ENCODE results near the gene NMNAT1. TPM values are rescaled to one million over a fixed set of nuclear protein-coding genes. Genes with fewer than 3 reads are reported as not detected.
A peak's percentile ranks its signal among the peaks of the same experiment; 100 is the strongest.

The NMNAT1 gene
- total and polyA plus RNA-seq, 2 donors from 2014 or later: 12.3 to 17.5 TPM

DNA sequence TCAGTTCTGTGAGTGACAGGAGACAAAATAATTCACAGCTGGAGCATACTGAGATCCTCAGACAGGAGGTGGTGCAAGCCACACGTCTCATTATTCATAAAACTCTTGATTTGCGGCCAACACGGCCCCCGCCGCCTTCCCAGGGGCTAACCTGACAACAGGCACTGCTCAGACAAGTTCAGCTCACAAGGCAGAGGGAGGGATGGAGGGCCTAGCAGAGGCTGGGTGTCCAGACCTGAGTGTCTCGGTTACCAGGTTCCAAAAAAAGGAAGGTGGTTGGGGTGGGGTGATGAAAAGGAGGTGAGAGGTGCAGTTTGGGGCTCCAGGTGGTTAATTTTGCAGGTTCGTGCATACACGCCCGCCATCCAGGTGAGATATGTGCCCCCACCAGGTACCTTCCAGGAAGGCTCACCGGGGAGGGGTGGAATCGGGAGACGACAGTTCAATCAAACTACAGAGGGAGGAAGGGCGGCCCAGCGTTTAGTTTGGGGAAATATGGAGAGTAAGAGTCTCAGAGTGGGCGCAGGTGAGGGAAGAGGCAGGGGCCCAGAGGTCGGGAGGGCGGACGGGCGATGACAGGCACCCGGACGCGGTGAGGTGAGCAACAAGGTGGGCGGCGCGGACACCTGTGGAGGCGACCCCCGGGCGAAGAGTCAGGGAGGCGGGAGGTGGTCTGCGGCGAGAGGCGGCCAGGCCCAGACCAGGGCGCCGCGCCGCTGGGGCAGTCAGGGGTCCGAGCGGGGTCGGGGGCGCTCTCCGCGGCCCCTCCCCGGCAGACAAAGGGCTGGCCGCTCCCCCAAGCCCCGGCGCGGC lies 33.8 kb upstream of the NMNAT1 start:
- H3K27me3 ChIP-seq (ENCODE audit: control insufficient read depth, insufficient read depth, low read length): no peaks in the 10 kb centered on the region
- peak overlapping the region; percentile 3 to 73 (median 22) for H3K9ac ChIP-seq (ENCODE audit: low read length in 3 of 3)
- peaks cover 0 to 11% (median 8%) of the 10 kb centered on the region in 3 donors for H3K4me1 ChIP-seq (ENCODE audit: control insufficient read depth in 2 of 3, insufficient read depth in 2 of 3, low read depth in 1 of 3, low read length in 3 of 3)
- peak; percentile 29 to 89 (median 51) for DNase-seq
- no peak for FAIRE-seq
- no peaks in the 10 kb centered on the region for H3K9me3 ChIP-seq (ENCODE audit: control insufficient read depth in 2 of 3, insufficient read depth in 1 of 3, low read length in 3 of 3)
- no peaks in the 10 kb centered on the region for H3K36me3 ChIP-seq (ENCODE audit: control insufficient read depth in 2 of 3, insufficient read depth in 3 of 3, low read length in 3 of 3)
- TF ChIP-seq, protein P1, sequence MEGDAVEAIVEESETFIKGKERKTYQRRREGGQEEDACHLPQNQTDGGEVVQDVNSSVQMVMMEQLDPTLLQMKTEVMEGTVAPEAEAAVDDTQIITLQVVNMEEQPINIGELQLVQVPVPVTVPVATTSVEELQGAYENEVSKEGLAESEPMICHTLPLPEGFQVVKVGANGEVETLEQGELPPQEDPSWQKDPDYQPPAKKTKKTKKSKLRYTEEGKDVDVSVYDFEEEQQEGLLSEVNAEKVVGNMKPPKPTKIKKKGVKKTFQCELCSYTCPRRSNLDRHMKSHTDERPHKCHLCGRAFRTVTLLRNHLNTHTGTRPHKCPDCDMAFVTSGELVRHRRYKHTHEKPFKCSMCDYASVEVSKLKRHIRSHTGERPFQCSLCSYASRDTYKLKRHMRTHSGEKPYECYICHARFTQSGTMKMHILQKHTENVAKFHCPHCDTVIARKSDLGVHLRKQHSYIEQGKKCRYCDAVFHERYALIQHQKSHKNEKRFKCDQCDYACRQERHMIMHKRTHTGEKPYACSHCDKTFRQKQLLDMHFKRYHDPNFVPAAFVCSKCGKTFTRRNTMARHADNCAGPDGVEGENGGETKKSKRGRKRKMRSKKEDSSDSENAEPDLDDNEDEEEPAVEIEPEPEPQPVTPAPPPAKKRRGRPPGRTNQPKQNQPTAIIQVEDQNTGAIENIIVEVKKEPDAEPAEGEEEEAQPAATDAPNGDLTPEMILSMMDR (IDR thresholded peaks at IDR 0.05; ENCODE audit: borderline replicate concordance, extremely low read depth, insufficient read depth): no peak
- intact Hi-C loops (cut with DNase I): no loop called here
- peak overlapping the region; percentile 22 to 26 for H3K27ac ChIP-seq (ENCODE audit: low read depth in 2 of 2, low read length in 2 of 2)
- peak overlapping the region; percentile 30 to 84 (median 65) for H3K4me3 ChIP-seq (ENCODE audit: low read length in 3 of 3)

DNA sequence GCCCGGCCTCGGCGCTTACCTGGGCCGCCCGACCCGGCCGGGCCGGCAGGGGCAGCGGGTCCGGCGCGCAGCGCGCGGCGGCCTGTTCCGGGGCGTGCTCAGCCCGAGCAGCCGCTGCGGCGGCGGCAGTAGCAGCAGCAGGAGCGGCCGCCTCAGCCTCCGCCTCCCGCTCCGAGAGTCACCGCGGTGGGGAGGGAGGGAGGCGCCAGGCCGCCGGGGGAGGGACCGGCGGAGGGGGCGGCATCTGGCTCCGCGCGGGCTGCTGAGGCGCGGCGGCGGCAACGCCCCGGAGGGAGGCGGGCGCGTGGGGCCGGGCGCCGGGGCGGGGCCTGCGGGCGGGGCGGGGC lies 33.2 kb upstream of the NMNAT1 start, which contains the start of gene CTNNBIP1:
CTNNBIP1 (minus strand) TSS at position 194 of the 347 bp plus-strand sequence. CDS start 38,205 bp downstream, outside the sequence.
- Histone ChIP-seq H3K4me1 (ENCODE audit: control insufficient read depth in 2 of 3, insufficient read depth in 2 of 3, low read depth in 1 of 3, low read length in 3 of 3) (peaks cover 0 to 12% (median 8%) of the 10 kb centered on the region in 3 donors), H3K36me3 (ENCODE audit: control insufficient read depth in 2 of 3, insufficient read depth in 3 of 3, low read length in 3 of 3) (no peaks in the 10 kb centered on the region), H3K4me3 (ENCODE audit: low read length in 3 of 3) (peak within 1 kb of the TSS; percentile 82 to 93 (median 84)), H3K27me3 (ENCODE audit: control insufficient read depth, insufficient read depth, low read length) (no peaks in the 10 kb centered on the region), H3K9me3 (ENCODE audit: control insufficient read depth in 2 of 3, insufficient read depth in 1 of 3, low read length in 3 of 3) (no peaks in the 10 kb centered on the region), H3K27ac (ENCODE audit: low read depth in 2 of 2, low read length in 2 of 2) (peak within 1 kb of the TSS; percentile 85 to 87), H3K9ac (ENCODE audit: low read length in 3 of 3) (peak within 1 kb of the TSS; percentile 65 to 88 (median 71))
- FAIRE-seq: no peak
- intact Hi-C loops (cut with DNase I): no loop called here
- no peak for DNase-seq
- TF ChIP-seq, protein P1 (IDR thresholded peaks at IDR 0.05; ENCODE audit: borderline replicate concordance, extremely low read depth, insufficient read depth): no peak

DNA sequence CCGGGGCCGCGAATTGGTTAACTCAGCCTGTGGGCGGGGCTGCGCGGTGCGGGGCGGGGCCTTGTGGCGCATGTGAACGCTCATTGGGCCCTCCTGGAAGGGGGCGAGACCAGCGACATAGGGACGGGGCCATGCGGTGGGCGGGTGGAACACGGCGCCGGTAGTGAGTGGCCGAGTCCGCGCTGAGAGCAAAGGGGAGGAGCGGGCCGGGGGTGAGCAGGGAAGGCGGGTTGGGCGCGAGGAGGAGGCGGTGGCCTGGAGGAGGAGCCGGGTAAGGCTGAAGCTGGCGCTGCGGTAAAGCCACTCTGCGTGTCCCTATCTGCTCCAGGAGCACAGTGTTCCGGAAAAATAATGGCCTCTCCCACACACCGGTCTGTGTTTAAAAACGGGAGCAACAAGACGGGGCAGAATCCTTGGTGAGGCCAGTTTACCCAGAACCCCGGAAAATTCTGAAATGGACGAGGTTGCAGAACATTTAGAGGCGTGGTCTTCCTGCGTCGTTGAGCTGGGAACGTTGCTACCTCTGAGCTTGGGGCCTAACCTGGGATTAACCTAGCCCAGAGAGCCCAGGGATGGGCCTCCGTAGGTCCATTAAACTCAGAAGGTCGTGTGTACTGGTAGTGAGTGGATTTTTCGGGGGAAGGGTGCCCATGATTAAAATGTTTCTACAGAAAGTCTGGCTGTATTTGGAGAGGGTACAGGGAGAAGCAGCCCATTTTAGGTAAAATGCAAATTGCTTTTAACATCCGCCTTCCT lies 32.7 kb upstream of the NMNAT1 start:
- H3K9me3 ChIP-seq (ENCODE audit: control insufficient read depth in 2 of 3, insufficient read depth in 1 of 3, low read length in 3 of 3): no peaks in the 10 kb centered on the region
- no peak for FAIRE-seq
- peak; percentile 99 to 100 (median 100) for DNase-seq
- TF ChIP-seq, protein P1 (IDR thresholded peaks at IDR 0.05; ENCODE audit: borderline replicate concordance, extremely low read depth, insufficient read depth): no peak
- intact Hi-C loops (cut with DNase I): no loop called here
- peak overlapping the region; percentile 82 to 93 (median 84) for H3K4me3 ChIP-seq (ENCODE audit: low read length in 3 of 3)
- peak overlapping the region; percentile 65 to 88 (median 71) for H3K9ac ChIP-seq (ENCODE audit: low read length in 3 of 3)
- H3K36me3 ChIP-seq (ENCODE audit: control insufficient read depth in 2 of 3, insufficient read depth in 3 of 3, low read length in 3 of 3): no peaks in the 10 kb centered on the region
- peaks cover 0 to 12% (median 8%) of the 10 kb centered on the region in 3 donors for H3K4me1 ChIP-seq (ENCODE audit: control insufficient read depth in 2 of 3, insufficient read depth in 2 of 3, low read depth in 1 of 3, low read length in 3 of 3)
- H3K27ac ChIP-seq (ENCODE audit: low read depth in 2 of 2, low read length in 2 of 2): peak overlapping the region; percentile 85 to 87
- H3K27me3 ChIP-seq (ENCODE audit: control insufficient read depth, insufficient read depth, low read length): no peaks in the 10 kb centered on the region
